Right renal cortex interstitium (tissue), 3 donors: ENCODE data around the gene DDX50. TPM values are rescaled to one million over a fixed set of nuclear protein-coding genes. Genes with fewer than 3 reads are reported as not detected.
"Not testable (repeated sequence)": the region's sequence is repeated elsewhere in the genome, so short reads cannot be mapped to it uniquely, and the experiment has no call there.

ENCODE experiments used
- DNase-seq, 3 donors: peaks; one replicate each; pipeline ENCODE4 v3.0.0-alpha.2; 2013; ENCODE audit warnings: low read depth in 3 of 3, low spot score in 2 of 3
- polyA plus RNA-seq, 3 donors: library from polyadenylated mRNA; unstranded; fragments of 120-200 nt; gene quantifications; one replicate each; pipeline ENCODE4 v1.2.1, GENCODE V29; 2013; ENCODE audit not compliant: insufficient read length in 3 of 3

Gene DDX50
- polyA plus RNA-seq, 3 donors, result 65.4 to 79.2 (median 77.2) TPM

GRCh38 chr10:68979738-68980137 is 78.6 kb downstream of the DDX50 start:
- not testable (repeated sequence) for DNase-seq

DNA sequence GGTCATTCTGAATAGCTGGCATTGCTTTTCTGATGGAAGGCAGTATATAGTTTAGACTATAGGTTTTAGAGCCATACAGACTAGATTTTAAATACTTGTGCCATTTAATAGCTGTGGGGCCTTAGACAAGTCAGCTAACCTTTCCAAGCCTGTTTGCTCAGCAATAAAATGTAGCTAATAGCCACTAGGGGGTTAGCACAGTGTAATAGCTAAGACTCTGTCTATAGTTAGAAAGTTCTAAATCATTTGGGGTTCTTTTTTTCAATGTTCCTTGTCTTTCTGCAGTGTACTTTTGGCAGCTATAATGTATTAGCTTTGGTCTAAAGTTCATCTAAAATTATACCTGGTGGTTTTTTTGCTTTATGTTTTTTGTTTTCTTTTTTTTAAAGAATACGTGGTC is 80.0 kb downstream of the DDX50 start:
- no peak for DNase-seq

DNA sequence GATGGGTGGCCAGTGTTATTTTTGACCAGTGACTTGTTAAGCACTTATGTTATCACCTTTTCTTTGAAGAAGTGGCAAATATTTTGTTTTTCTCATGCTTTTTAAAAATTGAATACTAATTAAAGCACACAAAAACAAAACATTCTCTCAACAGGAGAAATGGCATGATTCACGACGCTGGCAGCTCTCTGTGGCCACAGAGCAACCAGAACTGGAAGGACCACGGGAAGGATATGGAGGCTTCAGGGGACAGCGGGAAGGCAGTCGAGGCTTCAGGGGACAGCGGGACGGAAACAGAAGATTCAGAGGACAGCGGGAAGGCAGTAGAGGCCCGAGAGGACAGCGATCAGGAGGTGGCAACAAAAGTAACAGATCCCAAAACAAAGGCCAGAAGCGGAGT is 81.3 kb downstream of the DDX50 start:
- no peak for DNase-seq

- no peak for DNase-seq
Observed at GRCh38 chr10:68987611-68988010, 86.5 kb downstream of the DDX50 start.

DNA sequence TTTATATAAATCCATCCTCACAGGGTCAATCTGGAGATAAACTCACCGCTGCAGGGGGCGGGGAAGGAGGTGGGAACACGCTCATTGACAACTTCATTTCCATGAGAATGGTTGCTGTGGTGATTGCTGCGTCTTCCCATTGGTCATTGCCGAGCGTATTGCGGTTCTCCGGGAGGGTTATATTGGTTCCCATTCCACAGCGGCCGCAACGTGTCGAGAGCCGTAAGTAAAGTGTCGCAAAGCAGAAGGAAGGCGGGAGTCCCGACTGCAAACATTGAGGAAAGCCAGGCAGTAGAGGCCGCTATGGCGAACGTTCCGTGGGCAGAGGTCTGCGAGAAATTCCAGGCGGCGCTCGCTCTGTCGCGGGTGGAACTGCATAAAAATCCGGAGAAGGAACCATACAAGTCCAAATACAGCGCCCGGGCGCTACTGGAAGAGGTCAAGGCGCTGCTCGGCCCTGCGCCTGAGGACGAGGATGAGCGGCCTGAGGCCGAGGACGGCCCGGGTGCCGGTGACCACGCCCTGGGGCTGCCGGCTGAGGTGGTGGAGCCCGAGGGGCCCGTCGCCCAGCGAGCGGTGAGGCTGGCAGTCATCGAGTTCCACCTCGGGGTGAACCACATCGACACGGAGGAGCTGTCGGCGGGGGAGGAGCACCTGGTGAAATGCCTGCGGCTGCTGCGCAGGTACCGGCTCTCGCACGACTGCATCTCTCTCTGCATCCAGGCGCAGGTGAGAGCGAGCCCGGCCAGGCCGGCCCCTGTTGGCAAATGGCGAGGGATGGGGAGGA is 87.6 kb downstream of the DDX50 start, which contains the start of gene KIFBP:
TSS of gene KIFBP (plus strand) at position 274 of the 787 bp plus-strand sequence. CDS start at position 304, 30 bp downstream.
- peak; percentile 91 to 93 (median 93) for DNase-seq

DNA sequence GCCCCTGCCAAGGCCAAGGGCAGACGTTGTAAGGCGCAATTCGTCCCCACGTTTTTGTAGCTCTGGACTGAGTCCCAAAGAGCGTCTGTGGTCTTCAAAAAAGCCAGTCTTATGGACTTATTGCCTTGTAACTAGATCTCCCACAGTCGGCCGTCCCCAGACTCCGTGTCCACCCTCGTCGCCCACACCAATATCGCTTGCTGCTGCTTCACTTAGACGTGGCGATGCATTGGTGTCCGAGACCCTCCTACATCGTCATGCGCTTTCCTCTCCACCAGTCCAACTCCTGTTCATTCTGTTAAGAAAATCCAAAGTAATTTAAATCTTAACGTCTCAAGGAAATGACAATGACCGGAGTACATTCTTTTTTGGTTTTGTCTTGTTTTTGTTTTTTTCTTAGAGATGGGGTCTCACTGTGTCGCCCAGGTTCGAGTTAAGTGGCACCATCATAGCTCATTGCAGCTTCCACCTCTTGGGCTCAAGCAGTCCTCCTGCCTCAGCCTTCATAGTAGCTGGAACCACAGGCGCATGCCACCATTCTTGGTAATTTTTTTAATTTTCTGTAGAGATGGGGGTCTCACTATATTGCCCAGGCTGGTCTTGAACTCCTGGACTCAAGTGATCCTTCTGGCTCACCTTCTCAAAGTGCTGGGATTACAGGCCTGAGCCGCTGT is 88.3 kb downstream of the DDX50 start:
- peak in 1 of 3 donors; percentile 10 for DNase-seq

DNA sequence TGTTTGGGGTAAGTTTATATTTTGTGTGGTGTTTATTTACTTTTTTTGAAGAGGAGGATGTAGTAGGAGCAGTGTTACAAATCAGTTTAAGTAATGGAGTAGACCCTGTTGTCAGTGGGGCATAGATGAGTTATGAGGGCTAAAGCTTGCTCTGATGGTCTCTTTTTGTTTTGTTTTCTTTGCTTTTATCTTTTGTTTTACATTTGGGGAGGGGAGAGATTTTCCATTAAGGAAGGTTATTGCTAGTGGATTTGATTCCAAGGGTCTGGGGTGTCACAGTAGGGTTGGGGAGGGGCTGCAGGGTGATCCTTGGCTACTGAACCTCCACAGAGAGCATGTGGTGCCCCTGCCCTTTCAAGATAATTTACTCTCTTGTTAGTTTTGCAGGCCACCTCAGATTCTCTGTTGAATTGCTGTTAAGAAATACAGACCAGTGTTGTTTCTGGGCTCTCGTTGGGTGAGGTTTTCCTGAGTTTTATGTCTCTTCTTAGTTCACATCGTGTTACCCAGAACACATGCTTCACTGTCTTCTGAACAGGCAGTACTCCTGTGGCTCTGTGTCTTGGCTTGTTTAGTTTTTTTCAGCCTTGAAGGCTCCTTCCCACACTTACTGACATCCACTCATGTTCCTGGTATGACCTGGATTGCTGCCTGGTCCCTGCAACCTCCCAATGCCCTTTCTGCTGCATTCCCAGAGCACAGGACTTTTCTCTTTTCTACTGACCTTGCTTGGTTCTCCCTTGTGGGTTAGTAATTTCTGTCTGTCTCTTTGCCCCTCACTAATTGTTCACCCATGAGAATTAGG is 91.7 kb downstream of the DDX50 start:
- peak in 1 of 3 donors; percentile 26 for DNase-seq

Other genes starting within 250 kb of the DDX50 start
- gene CCAR1, start 180.1 kb upstream of the DDX50 start, polyA plus RNA-seq, result 100 to 1,000 TPM; 178 to 197 (median 182) TPM
- 10 to 100 TPM; 11.6 to 13.4 (median 11.7) TPM for gene STOX1, start 73.8 kb upstream of the DDX50 start, polyA plus RNA-seq
- 10 to 100 TPM; 55.6 to 59.7 (median 58.1) TPM for gene DDX21, start 54.9 kb downstream of the DDX50 start, polyA plus RNA-seq
- gene KIFBP, start 87.5 kb downstream of the DDX50 start, polyA plus RNA-seq, result 10 to 100 TPM; 36.1 to 38.3 (median 37.9) TPM
- 10 to 100 TPM; 14.2 to 19.5 (median 16.3) TPM for gene SRGN, start 186.8 kb downstream of the DDX50 start, polyA plus RNA-seq
- gene VPS26A, start 222.9 kb downstream of the DDX50 start, polyA plus RNA-seq, result 10 to 100 TPM; 85.5 to 95.3 (median 89.2) TPM